GF-D8 (cell line): ENCODE results near the gene KPNB1.

ENCODE experiments used
- DNase-seq: peaks from one replicate; lab custom pipeline; 2025; lab: John Stamatoyannopoulos, UW

KPNB1 gene

GRCh38 chr17:47728214-47728877 is 78.6 kb downstream of the KPNB1 start:
- no peak for DNase-seq

- no peak for DNase-seq
Measured at GRCh38 chr17:47729476-47729875, 79.8 kb downstream of the KPNB1 start.

- no peak for DNase-seq
Measured at GRCh38 chr17:47730681-47731080, 81.0 kb downstream of the KPNB1 start.

- DNase-seq: no peak
Measured at GRCh38 chr17:47731396-47731795, 81.7 kb downstream of the KPNB1 start.

GRCh38 chr17:47732399-47733046 is 82.8 kb downstream of the KPNB1 start:
- no peak for DNase-seq

GRCh38 chr17:47733047-47733673 is 83.4 kb downstream of the KPNB1 start, which contains the start of gene TBX21:
TSS of gene TBX21 (plus strand) at chr17:47733236. CDS start at chr17:47733455, 219 bp downstream.
- peak; percentile 32 for DNase-seq

GRCh38 chr17:47733674-47734410 is 84.1 kb downstream of the KPNB1 start:
- DNase-seq: no peak

GRCh38 chr17:47735139-47735464 is 85.4 kb downstream of the KPNB1 start:
- DNase-seq: no peak
